ENCODE results near the gene RGPD4.

Gene RGPD4

DNA sequence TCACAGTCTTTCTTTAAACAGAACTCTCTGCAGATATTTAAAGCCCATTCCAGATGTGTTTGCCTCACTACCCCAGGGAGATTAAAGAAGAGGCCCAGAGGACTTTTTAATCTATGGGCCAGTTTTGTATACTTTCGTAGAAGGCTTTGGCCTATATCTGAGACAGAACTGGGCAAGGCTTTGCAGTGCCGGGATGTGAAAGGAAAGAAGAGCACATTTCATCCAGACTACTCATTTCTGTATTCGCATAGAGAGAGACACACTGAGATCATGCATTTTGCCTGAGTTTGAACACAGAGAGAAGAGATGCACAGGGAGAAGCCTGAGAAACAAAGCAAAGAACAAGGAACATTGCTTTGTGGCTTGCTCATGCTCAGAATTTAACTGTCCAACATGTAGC lies 104.7 kb downstream of the RGPD4 start:
- Histone ChIP-seq H3K27me3 (ENCODE audit: insufficient read depth, insufficient read length) (no peaks in the 10 kb centered on the region), H3K4me1 (ENCODE audit: insufficient read depth, insufficient read length) (no peaks in the 10 kb centered on the region), H3K9me3 (ENCODE audit: insufficient read depth, low read length) (no peaks in the 10 kb centered on the region), H3K9ac (ENCODE audit: insufficient read length, low read depth) (no peak overlapping the region), H3K4me3 (ENCODE audit: insufficient read length, low read depth) (no peak overlapping the region), H3K36me3 (ENCODE audit: insufficient read depth, insufficient read length, low read length) (no peaks in the 10 kb centered on the region)
- no peak for DNase-seq (ENCODE audit: low read depth, low spot score)
- TF ChIP-seq SUZ12 (IDR thresholded peaks at IDR 0.05; ENCODE audit: extremely low read depth, insufficient read depth, insufficient read length): no peak
- TF ChIP-seq ZNF274 (IDR thresholded peaks at IDR 0.05; ENCODE audit: low read depth, low read length): no peak
- TF ChIP-seq YY1 (IDR thresholded peaks at IDR 0.05; ENCODE audit: insufficient read depth, insufficient read length): no peak

GRCh38 chr2:107932488-107932887 lies 105.8 kb downstream of the RGPD4 start:
- Histone ChIP-seq H3K4me1 (ENCODE audit: insufficient read depth, insufficient read length) (no peaks in the 10 kb centered on the region), H3K4me3 (ENCODE audit: insufficient read length, low read depth) (no peak overlapping the region), H3K36me3 (ENCODE audit: insufficient read depth, insufficient read length, low read length) (no peaks in the 10 kb centered on the region), H3K9ac (ENCODE audit: insufficient read length, low read depth) (no peak overlapping the region), H3K9me3 (ENCODE audit: insufficient read depth, low read length) (no peaks in the 10 kb centered on the region), H3K27me3 (ENCODE audit: insufficient read depth, insufficient read length) (no peaks in the 10 kb centered on the region)
- DNase-seq (ENCODE audit: low read depth, low spot score): no peak
- no peak for TF ChIP-seq SUZ12 (IDR thresholded peaks at IDR 0.05; ENCODE audit: extremely low read depth, insufficient read depth, insufficient read length)
- no peak for TF ChIP-seq YY1 (IDR thresholded peaks at IDR 0.05; ENCODE audit: insufficient read depth, insufficient read length)
- no peak for TF ChIP-seq ZNF274 (IDR thresholded peaks at IDR 0.05; ENCODE audit: low read depth, low read length)

DNA sequence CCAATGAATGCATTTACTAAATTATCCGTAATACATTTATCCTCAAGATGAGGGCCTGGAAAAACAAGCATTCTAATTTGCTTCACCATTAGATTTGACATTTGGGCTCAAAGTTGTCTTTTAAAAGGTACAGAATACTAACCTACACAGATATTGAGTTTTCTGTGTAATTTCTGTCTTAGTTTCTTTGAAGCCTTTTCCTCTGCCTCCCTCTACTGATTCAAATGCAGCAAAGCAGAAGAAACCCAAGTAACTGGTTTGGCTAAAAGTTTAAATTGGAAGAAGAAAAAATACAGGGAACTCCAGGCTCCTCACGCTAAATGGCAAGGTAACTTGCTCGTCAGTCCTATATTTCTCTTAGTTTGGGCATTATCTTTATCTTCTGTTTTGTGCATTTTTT lies 106.3 kb downstream of the RGPD4 start:
- Histone ChIP-seq H3K27me3 (ENCODE audit: insufficient read depth, insufficient read length) (no peaks in the 10 kb centered on the region), H3K9me3 (ENCODE audit: insufficient read depth, low read length) (no peaks in the 10 kb centered on the region), H3K36me3 (ENCODE audit: insufficient read depth, insufficient read length, low read length) (no peaks in the 10 kb centered on the region), H3K4me1 (ENCODE audit: insufficient read depth, insufficient read length) (no peaks in the 10 kb centered on the region), H3K4me3 (ENCODE audit: insufficient read length, low read depth) (no peak overlapping the region), H3K9ac (ENCODE audit: insufficient read length, low read depth) (no peak overlapping the region)
- TF ChIP-seq ZNF274 (IDR thresholded peaks at IDR 0.05; ENCODE audit: low read depth, low read length): no peak
- no peak for TF ChIP-seq SUZ12 (IDR thresholded peaks at IDR 0.05; ENCODE audit: extremely low read depth, insufficient read depth, insufficient read length)
- TF ChIP-seq YY1 (IDR thresholded peaks at IDR 0.05; ENCODE audit: insufficient read depth, insufficient read length): no peak
- no peak for DNase-seq (ENCODE audit: low read depth, low spot score)

- TF ChIP-seq YY1 (IDR thresholded peaks at IDR 0.05; ENCODE audit: insufficient read depth, insufficient read length) (no peak), SUZ12 (IDR thresholded peaks at IDR 0.05; ENCODE audit: extremely low read depth, insufficient read depth, insufficient read length) (no peak), ZNF274 (IDR thresholded peaks at IDR 0.05; ENCODE audit: low read depth, low read length) (no peak)
- H3K9me3 ChIP-seq (ENCODE audit: insufficient read depth, low read length): no peaks in the 10 kb centered on the region
Measured at GRCh38 chr2:107936433-107937359, 110.0 kb downstream of the RGPD4 start.

More at GRCh38 chr2:107936433-107937359, 110.0 kb downstream of the RGPD4 start:
- no peak overlapping the region for H3K4me3 ChIP-seq (ENCODE audit: insufficient read length, low read depth)
- H3K36me3 ChIP-seq (ENCODE audit: insufficient read depth, insufficient read length, low read length): no peaks in the 10 kb centered on the region
- no peaks in the 10 kb centered on the region for H3K4me1 ChIP-seq (ENCODE audit: insufficient read depth, insufficient read length)
- H3K27me3 ChIP-seq (ENCODE audit: insufficient read depth, insufficient read length): no peaks in the 10 kb centered on the region
- H3K9ac ChIP-seq (ENCODE audit: insufficient read length, low read depth): no peak overlapping the region
- DNase-seq (ENCODE audit: low read depth, low spot score): no peak
